Retinal pigment epithelial cell (primary cell): Measurements from ENCODE around the gene WNT2.
"Not testable (repeated sequence)": the region's sequence is repeated elsewhere in the genome, so short reads cannot be mapped to it uniquely, and the experiment has no call there.

Experiments used
- DNase-seq: peaks from one replicate; pipeline ENCODE4 v3.0.0-alpha.2; 2010; ENCODE audit warnings: low read depth
- H3K4me3 ChIP-seq: 2 replicates; pipeline ENCODE4 v1.5.1; 2011; ENCODE audit warnings: mild to moderate bottlenecking, low read length, control low read depth, moderate library complexity
- TF ChIP-seq, protein P1 (sequence below): conservative IDR thresholded peaks from 2 replicates; pipeline ENCODE4 v1.5.1; 2011; ENCODE audit warnings: low read depth, low read length, control low read depth, inconsistent platforms

The WNT2 gene

DNA sequence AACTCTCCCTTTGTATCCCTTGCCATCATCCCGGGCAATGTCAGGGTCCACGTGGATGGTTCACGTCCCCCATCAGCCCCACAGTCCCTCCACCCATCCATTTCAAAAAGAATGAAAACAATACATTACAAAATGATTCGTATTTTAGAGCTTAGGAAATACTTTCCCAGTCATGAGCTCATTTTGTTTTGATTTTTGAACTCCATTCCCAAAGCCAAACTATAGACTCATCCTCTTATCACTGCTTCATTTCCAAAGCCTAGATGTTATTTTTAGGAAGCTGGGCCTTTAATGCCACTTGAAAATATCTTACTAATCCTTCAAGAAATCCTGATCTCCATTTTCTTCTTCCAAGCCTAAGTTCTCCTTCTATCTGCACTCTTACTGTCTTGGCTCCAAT lies 72.1 kb downstream of the WNT2 start:
- DNase-seq: no peak
- TF ChIP-seq, protein P1, sequence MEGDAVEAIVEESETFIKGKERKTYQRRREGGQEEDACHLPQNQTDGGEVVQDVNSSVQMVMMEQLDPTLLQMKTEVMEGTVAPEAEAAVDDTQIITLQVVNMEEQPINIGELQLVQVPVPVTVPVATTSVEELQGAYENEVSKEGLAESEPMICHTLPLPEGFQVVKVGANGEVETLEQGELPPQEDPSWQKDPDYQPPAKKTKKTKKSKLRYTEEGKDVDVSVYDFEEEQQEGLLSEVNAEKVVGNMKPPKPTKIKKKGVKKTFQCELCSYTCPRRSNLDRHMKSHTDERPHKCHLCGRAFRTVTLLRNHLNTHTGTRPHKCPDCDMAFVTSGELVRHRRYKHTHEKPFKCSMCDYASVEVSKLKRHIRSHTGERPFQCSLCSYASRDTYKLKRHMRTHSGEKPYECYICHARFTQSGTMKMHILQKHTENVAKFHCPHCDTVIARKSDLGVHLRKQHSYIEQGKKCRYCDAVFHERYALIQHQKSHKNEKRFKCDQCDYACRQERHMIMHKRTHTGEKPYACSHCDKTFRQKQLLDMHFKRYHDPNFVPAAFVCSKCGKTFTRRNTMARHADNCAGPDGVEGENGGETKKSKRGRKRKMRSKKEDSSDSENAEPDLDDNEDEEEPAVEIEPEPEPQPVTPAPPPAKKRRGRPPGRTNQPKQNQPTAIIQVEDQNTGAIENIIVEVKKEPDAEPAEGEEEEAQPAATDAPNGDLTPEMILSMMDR: no peak

DNA sequence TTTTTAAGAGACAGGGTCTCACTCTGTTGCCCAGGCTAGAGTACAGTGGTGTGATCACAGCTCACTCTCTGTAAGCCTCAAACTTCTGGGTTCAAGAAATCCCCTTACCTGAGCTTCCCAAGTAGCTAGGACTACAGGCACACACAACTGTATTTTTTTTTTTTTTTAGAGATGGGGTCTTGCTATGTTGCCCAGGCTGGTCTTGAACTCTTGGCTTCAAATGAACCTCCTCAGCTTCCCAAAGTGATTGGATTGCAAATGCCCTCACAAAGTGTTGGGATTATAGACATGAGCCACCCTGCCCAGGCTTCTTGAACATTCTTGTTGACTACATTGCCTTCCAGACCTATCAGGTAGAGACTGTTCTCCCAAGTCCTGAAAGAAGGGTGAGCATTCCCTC lies 72.6 kb downstream of the WNT2 start:
- H3K4me3 ChIP-seq: no peak overlapping the region
- TF ChIP-seq, protein P1: no peak
- no peak for DNase-seq

More for the DNA sequence above, 72.1 kb downstream of the WNT2 start:
- H3K4me3 ChIP-seq: no peak overlapping the region

DNA sequence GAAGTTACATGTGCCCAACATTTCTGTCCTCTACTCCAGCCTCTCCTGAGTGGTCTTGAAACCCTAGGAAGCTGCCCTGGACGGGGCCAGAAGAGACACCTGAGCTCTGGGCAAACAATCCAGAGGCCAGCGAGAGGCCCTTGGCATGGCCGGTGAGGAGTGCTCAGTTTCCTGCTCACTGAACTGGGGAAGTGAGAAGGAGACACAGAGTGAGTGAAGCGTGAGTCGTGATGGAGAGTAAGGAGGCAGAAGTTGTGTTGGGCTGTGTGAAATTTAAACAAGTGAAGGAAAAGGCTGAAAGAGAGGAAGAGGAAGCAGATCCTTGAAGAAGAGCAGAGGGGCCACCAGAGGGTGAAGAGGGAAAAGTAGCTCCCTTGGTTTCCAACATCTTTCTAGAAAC lies 73.2 kb downstream of the WNT2 start:
- DNase-seq: no peak
- no peak overlapping the region for H3K4me3 ChIP-seq
- TF ChIP-seq, protein P1: no peak

DNA sequence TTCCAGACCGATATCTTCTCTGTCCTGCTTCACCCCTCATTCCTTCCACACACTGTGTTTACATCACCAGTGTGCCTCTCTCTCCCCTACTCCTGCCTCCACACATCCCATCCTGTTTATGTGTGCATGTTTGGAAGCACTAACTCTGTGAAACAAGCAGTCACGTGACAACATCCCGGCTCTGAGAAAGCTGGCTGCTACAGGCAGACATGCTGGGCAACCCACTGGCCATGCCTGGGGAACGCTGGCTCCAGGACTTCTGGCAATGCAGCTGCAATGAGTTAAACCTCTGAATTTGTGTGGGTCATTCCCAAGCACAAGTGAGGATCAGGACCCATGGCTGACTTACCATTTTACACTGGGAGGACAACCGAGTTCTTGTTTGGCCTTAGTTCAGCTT lies 74.0 kb downstream of the WNT2 start:
- H3K4me3 ChIP-seq: no peak overlapping the region
- DNase-seq: no peak
- TF ChIP-seq, protein P1: no peak

DNA sequence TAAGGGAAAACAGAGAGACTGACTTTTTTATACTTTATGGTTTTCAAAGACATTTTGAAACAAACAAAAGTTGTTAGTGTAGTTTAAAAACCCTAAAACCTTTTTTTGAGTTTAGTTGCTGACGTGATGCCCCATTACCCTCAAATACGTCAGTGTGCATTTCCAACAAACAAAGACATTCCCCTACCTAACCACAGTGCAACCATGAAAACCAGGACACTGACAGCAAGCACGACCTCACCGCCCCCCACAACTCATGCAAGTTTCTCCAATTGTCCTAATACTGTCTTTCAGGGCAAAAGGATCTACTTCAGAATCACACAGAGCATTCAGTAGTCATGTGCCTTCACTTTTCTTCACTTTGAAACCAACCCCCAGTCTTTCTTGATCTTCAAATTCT lies 75.0 kb downstream of the WNT2 start:
- H3K4me3 ChIP-seq: no peak overlapping the region
- no peak for DNase-seq
- TF ChIP-seq, protein P1: no peak

- not testable (repeated sequence) for H3K4me3 ChIP-seq, DNase-seq
These were observed 77.2 kb downstream of the WNT2 start for GRCh38 chr7:117245703-117246102.

GRCh38 chr7:117243390-117243789 lies 79.5 kb downstream of the WNT2 start:
- no peak for DNase-seq
- H3K4me3 ChIP-seq: no peak overlapping the region
- TF ChIP-seq, protein P1: no peak

DNA sequence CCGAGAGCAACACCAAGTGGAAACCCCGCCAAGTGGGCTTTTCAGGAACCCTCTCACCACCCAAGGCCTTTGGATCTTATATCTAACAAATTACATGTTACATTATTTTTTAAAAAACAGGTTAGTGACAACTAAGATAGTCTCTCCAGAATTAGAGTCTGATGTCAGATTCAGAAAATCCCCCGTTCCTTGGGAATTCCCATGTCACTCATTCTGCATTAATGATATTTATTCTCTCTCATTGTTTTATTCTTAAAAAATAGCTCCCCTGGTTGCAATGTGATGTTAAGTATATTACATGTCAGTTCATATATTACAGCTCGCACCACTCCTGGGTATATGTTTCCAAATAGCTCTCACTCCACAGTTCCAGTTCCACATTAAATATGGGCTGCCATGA lies 81.8 kb downstream of the WNT2 start:
- DNase-seq: no peak
- TF ChIP-seq, protein P1: no peak
- no peak overlapping the region for H3K4me3 ChIP-seq
